ENCODE results near the gene SDHAF2.
A peak's percentile ranks its signal among the peaks of the same experiment; 100 is the strongest.
"Not testable (repeated sequence)": the region's sequence is repeated elsewhere in the genome, so short reads cannot be mapped to it uniquely, and the experiment has no call there.

The SDHAF2 gene

GRCh38 chr11:61429691-61430582 is at the start of gene SDHAF2, which contains the start of gene CPSF7:
Gene SDHAF2 (plus strand): TSS chr11:61430124. CDS start chr11:61430147, 23 bp downstream.
Gene CPSF7 (minus strand): TSS chr11:61429975. CDS start chr11:61429235, 740 bp downstream.
- peak; percentile 98 for DNase-seq

- no peak for DNase-seq
These were observed 49.0 kb upstream of the SDHAF2 start for GRCh38 chr11:61380884-61381283.

DNA sequence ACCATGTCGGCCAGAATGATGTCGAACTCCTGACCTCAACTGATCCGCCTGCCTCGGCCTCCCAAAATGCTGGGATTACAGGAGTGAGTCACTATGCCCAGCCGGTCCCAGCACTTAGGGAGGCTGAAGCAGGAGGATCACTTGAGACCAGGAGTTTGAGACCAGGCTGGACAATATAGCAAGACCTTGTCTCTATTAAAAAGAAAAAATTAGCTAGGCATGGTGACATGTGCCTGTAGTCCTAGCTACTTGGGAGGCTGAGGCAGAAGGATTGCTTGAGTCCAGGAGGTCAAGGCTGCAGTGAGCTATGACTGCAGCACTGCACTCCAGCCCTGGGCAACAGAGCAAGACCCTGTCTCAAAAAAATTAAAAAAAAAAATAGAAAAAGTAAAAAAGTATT is 46.1 kb upstream of the SDHAF2 start:
- DNase-seq, result not testable (repeated sequence)

GRCh38 chr11:61384271-61385242 is 45.4 kb upstream of the SDHAF2 start:
- no peak for DNase-seq

DNA sequence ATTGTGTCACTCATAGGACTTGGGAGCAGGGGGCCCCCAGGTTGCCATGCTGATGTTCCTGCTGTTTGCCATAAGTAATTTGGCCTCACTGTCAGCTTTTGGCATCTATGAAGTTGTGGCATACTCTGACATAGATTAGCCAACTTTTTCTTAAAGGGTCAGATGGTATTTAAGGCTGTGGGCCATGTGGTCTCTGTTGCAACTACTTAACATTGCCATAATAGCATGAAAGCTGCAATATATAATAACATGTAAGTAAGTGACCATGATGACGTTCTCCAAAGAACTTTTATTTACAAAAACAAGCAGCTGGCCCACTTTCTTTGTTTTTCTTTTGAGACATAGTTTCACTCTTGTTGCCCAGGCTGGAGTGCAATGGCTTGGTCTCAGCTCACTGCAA is 39.8 kb upstream of the SDHAF2 start:
- no peak for DNase-seq

DNA sequence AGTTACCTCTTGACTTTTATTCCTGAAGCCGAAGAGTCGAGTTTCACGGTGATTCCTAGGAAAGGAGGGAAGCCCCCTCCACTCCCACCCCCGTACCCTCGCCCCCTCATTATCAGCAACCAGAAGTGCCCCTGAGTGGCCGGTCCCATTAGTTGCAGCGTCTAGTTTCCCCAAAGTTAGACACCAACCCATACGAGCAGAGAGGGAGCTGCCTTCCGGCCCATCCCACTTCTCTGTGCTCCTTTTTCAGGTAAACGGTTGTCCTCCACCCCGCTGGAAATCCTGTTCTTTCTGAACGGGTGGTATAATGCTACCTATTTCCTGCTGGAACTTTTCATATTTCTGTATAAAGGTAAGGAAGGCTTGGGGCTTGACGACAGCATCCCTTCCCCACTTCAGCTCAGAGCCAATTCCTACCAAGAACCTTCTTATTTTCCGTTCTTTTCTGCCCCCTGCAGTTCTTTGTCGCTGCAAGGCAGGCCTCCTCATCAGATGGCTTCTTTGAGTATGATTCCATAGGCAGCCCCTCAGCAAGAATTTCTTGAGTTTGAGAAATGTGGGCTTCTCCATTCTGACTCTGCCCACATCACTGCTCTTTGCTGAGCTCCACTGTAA is 36.8 kb upstream of the SDHAF2 start:
- no peak for DNase-seq

GRCh38 chr11:61401173-61401572 is 28.8 kb upstream of the SDHAF2 start:
- DNase-seq, result no peak

GRCh38 chr11:61401573-61401972 is 28.4 kb upstream of the SDHAF2 start:
- no peak for DNase-seq

DNA sequence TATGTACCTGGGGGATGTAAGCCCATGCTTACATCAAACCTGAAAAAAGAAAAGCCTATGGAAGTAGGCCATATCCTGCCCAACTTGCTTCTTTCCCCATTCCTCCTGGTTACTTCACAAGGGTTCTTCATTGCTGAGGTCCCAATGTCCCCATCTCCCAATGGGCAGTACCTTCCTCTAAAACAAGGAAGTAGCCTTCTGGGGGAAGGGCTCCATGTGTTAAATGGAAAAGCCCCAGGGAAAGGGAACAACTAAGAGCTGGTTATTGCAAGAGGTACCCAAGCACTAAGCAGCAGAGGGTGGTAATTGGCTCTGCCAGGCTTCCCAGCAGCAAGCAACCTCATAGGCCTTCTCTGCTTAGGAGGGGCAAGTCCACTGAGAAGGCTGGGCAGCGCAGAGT is 26.3 kb upstream of the SDHAF2 start:
- no peak for DNase-seq

DNA sequence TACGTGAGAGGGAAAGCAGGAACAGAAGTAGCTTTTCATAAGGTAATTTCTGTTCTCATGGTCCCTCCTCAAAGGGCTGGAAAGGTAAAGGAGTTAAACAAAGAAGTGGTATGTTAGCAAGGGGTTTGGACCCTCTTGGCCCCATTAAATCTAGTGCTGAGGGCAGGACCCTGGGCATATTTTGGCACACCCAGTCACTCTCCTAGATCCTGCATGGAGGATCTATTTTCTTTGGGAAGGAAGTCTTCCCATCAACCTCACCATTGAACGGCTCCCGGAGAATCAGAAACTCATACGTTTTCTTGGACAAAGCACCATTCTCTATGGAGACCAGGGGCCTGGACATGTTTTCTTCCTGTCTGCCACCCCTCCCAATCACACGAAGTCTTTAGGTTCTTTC is 25.8 kb upstream of the SDHAF2 start:
- DNase-seq, result no peak

DNA sequence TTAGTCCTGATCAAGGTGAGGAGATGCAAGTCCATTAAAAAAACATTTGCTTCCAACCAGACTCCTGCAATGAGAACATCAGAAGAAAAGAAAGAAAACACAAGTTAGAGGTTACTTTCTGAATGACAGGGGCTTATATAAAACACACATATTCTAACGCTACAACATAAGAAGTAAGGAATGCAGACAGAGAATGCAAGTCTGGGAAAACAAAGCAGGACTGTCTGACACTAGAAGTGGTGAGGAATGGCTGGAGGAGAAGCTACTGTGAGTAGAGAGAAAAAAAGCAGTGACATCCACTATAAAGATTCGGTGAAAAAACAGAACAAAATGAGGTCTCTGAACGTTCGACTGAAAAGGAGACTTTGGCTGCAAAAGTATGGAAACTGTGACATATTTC is 25.3 kb upstream of the SDHAF2 start:
- DNase-seq, result no peak

DNA sequence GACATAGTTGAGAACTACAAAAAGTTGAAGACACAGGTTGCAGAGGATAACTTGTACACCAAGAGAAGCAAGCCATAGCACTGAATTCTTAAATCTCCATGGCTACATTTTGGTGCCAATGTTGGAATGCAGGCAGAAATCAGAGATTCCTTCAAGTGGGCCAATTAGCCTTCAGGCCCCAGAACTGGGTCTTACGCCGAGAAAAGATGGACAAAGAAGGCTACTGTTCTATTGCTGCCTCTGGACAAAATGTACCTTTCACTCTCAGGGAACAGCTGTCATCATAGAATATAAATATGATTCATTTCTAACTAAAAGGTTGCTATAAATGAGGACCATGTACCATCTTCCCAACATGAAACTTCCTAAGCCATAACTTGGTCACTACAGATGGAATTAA is 23.9 kb upstream of the SDHAF2 start:
- DNase-seq, result no peak

DNA sequence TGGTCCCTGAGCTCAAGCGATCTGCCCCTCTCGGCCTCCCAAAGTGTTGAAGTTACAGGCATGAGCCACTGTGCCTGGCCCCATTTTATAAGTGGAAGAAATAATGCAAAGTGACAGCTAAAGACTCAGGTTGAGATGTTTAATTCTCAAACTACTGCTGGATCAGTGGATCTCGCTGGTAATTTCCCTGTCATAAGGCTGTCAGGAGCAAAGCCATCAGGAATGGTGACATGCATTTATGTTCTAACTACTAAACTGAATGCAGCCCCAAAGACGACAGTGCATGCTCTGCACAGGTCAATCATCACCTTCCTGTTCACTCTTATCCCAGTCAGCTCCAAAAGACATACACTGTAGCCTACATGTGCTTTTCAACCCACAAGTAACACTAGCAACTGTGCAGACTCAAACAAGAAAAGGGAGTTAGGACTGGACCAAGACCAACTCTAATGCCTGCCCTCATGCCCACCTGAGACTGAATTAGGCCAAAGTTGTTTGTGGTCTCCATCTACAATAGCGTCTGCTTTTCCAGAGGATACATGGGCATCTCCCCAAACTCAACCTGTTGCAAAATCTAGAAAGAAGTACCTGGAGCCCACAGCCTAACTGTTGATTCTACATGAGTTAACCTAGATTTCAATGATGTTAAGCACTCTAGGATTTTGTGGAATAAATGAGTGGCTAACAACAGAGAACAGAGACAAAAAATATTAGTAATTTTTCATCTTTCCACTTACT is 22.8 kb upstream of the SDHAF2 start:
- DNase-seq, result no peak

GRCh38 chr11:61411589-61411988 is 18.3 kb upstream of the SDHAF2 start:
- no peak for DNase-seq

DNA sequence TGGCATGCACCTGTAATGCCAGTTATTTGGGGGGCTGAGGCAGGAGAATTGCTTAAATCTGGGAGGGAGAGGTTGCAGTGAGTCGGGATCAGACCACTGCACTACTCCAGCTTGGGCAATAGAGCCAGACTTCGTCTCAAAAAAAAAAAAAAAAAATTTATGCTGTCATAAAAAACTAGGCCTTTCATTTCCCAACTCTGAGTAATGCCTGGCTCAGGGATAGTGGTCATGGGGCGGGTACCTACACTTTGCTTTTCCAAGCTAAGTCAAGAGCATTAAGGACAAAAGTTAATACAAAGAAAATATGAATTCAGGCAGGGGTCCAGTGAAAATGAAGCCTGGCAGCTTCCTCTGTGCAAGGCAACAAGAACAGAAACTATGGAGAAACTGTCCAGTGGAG is 16.4 kb upstream of the SDHAF2 start:
- no peak for DNase-seq

- DNase-seq, result no peak
These were observed 15.4 kb upstream of the SDHAF2 start for GRCh38 chr11:61414547-61414946.

DNA sequence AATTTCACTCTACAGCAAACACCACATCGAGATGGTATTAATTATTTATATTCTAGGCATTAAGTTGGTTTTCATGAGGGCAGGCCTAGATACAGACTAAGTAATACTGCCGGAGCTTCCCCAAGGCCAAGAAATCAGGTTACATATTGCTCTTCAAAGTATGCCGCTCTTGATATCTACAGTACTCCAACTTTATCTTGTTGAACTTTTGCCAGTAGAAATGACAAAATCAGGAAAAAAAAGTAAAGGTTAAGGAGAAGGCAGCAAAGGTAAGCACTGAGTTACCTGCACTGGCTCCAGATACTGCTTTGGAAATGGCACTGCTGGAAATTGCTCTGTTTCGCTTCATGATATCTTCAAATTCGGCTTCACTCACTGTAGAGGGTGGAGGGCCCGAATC is 14.5 kb upstream of the SDHAF2 start:
- no peak for DNase-seq

- DNase-seq, result no peak
These were observed 13.0 kb upstream of the SDHAF2 start for GRCh38 chr11:61416941-61417340.

DNA sequence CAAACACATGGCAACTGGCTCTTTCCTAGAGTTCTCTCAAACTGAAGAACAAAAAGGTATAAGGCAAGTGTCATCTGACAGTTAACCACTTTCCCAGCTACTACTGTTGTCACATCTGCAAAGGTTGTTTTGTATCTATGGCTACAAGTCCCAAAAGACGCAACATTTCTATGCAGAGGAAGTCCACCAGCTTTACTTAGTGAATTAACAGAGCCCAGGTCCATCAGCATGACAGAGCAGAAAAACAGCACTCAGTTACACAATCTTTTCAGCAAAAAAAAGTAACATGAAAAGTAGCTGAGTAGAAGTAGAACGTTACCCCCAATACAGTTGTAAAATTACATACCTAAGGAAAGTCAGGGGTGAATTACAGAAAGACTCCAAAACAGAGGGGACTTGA is 12.3 kb upstream of the SDHAF2 start:
- no peak for DNase-seq

DNA sequence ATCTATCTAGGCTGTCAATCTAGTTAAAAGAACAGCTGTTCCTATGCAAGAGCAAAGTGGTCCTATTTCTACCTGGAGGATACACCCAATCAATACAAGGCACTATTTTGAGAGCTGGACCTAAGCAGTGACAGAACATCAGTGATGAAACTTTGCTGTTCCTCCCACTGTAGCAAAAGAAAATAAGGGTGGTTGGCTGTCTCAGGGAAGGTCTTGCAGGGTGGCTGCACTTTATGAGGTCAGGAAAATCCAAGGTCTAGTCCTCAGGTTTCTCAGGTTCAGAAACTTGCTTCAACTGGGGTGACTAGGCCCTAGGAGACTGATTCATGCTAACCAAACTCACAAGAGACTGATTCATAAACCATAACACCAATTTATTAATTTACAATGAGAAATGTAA is 11.8 kb upstream of the SDHAF2 start:
- no peak for DNase-seq

GRCh38 chr11:61422226-61422625 is 7.7 kb upstream of the SDHAF2 start:
- no peak for DNase-seq

DNA sequence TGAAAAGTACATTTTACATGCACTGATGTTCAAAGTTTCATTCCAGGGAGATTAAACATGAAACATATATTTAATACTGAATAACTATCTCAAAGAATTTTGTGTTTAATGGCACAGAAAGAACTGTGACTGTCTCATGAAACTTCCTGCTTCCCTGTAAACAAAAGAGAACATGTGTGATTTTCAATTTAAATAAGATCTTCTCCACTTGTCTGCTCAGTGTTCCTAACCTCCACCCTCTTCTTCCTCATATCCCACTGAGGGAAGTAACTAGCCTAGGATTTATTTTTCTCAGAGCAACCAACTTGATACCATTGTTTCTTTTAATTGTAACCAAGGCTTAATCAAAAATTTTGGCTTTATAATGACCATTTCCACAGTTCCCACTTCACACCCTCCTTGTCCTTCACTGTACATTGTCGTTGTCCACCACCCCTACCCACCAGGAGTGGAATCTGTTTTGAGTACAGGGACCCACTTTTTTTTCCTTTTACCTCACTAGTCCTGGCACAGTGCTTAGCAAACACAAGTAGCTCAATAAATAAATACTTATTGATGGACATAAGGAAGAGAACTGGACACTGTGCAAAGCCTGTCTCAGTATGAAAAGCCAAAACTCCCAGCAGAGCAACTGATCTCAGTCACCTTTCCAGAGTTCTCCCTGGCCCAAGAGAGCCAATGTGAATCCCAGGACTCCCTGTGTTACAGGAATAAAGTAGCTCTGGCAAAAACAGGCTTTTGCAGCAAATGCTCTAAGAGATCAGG is 4.4 kb upstream of the SDHAF2 start:
- no peak for DNase-seq
